ENCODE measurements around the gene ELMO1. TPM values are rescaled to one million over a fixed set of nuclear protein-coding genes. Genes with fewer than 3 reads are reported as not detected.

Gene ELMO1
- total RNA-seq, 2 experiments from 2014 or later = 72.8 to 75.3 TPM

DNA sequence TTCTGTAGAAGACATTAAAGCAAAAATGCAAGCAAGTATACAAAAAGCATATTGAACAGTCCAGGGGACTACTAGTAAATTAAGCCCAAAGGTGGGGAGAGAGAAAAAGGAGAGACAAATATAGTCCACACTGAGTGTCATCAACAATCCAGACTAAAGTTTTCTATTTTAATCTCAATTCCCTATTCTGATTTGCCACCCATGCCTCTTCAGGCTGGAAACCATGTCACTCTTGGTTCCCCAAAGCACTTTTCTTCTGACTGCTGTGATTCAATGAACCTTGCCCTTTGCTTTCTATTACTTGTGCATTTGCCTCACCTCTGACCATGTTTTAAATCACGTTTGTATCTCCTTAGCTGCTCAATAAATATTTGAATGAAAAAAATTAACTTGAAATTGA is 629.0 kb downstream of the ELMO1 start:
- ATAC-seq = no peak
- POLR2A ChIA-PET = no interaction called here
- Mint-ChIP-seq H3K27ac (no peak overlapping the region), H3K4me3 (no peak overlapping the region), H3K36me3 (ENCODE audit: low read depth) (no peaks in the 10 kb centered on the region), H3K9me3 (no peaks in the 10 kb centered on the region), H3K27me3 (no peaks in the 10 kb centered on the region), H3K4me1 (ENCODE audit: low read depth) (no peaks in the 10 kb centered on the region)
- no peak for DNase-seq
- intact Hi-C loops (cut with micrococcal nuclease) = no loop called here
- CTCF ChIA-PET = no interaction called here
- TF ChIP-seq, protein P1, sequence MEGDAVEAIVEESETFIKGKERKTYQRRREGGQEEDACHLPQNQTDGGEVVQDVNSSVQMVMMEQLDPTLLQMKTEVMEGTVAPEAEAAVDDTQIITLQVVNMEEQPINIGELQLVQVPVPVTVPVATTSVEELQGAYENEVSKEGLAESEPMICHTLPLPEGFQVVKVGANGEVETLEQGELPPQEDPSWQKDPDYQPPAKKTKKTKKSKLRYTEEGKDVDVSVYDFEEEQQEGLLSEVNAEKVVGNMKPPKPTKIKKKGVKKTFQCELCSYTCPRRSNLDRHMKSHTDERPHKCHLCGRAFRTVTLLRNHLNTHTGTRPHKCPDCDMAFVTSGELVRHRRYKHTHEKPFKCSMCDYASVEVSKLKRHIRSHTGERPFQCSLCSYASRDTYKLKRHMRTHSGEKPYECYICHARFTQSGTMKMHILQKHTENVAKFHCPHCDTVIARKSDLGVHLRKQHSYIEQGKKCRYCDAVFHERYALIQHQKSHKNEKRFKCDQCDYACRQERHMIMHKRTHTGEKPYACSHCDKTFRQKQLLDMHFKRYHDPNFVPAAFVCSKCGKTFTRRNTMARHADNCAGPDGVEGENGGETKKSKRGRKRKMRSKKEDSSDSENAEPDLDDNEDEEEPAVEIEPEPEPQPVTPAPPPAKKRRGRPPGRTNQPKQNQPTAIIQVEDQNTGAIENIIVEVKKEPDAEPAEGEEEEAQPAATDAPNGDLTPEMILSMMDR (IDR thresholded peaks at IDR 0.05) = no peak

GRCh38 chr7:36814311-36814710 is 634.4 kb downstream of the ELMO1 start:
- DNase-seq (no peak), ATAC-seq (no peak)
- H3K4me1 Mint-ChIP-seq (ENCODE audit: low read depth) = peaks cover 1% of the 10 kb centered on the region
- no peak overlapping the region for H3K27ac Mint-ChIP-seq
- ChIA-PET CTCF (interaction anchor here (1.2 kb wide), 1 partner anchor 26 kb away, joined by 3 read pairs; no protein-coding TSS in a partner anchor), POLR2A (no interaction called here)
- TF ChIP-seq, protein P1 (IDR thresholded peaks at IDR 0.05) = no peak
- H3K9me3 Mint-ChIP-seq = no peaks in the 10 kb centered on the region
- H3K4me3 Mint-ChIP-seq = no peak overlapping the region
- no peaks in the 10 kb centered on the region for H3K27me3 Mint-ChIP-seq
- no peaks in the 10 kb centered on the region for H3K36me3 Mint-ChIP-seq (ENCODE audit: low read depth)
- intact Hi-C loops (cut with micrococcal nuclease) = no loop called here

DNA sequence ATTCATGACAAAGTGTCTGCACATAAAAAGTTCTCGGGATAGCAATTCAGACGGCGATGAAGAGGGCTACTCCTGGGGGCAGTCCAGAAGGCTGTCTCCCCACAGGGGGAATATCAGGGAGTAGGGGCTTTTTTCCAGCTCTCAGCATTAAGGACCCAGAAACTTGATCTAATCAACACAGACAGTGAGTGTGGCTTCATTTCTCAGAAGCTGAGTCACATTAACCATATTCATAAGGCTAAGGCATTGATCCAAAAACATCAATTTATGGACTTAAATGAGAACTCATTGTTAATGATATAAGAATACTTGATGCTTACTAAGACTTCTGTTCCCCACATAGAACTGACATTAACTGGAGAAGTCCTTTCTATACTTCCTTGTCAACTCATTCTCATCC is 636.9 kb downstream of the ELMO1 start:
- intact Hi-C loops (cut with micrococcal nuclease) = no loop called here
- CTCF ChIA-PET = no interaction called here
- H3K27ac Mint-ChIP-seq = no peak overlapping the region
- H3K9me3 Mint-ChIP-seq = no peaks in the 10 kb centered on the region
- peaks cover 10% of the 10 kb centered on the region for H3K4me1 Mint-ChIP-seq (ENCODE audit: low read depth)
- H3K36me3 Mint-ChIP-seq (ENCODE audit: low read depth) = no peaks in the 10 kb centered on the region
- ATAC-seq = peak; percentile 24
- DNase-seq = no peak
- POLR2A ChIA-PET = no interaction called here
- no peaks in the 10 kb centered on the region for H3K27me3 Mint-ChIP-seq
- TF ChIP-seq, protein P1 (IDR thresholded peaks at IDR 0.05) = no peak
- no peak overlapping the region for H3K4me3 Mint-ChIP-seq

DNA sequence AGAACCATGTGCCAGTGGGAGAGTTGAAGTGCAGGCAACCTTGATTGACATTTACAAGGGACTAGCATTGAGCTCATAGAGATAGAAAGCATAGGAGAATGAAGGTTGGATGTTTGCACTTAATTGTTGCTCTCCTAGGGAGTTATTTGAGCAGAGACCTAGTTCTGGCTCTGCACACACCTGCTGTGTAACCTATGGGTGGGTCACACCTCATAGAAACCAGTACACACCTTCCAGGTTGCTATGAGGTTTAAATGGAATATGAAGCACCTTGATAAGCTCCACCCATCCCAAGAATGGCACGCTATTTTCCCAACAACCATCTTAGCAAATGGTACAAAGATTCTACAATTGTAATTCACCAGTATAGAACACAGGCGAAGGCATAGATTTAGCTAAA is 638.2 kb downstream of the ELMO1 start:
- TF ChIP-seq, protein P1 (IDR thresholded peaks at IDR 0.05) = no peak
- Mint-ChIP-seq H3K4me1 (ENCODE audit: low read depth) (peaks cover 10% of the 10 kb centered on the region), H3K9me3 (no peaks in the 10 kb centered on the region), H3K4me3 (no peak overlapping the region), H3K36me3 (ENCODE audit: low read depth) (no peaks in the 10 kb centered on the region), H3K27ac (no peak overlapping the region), H3K27me3 (no peaks in the 10 kb centered on the region)
- ChIA-PET CTCF (interaction anchor here (0.7 to 1.4 kb wide), 3 partner anchors 15 to 39 kb away, joined by 3 to 4 read pairs (median 3); no protein-coding TSS in a partner anchor), POLR2A (interaction anchor here (0.6 to 0.9 kb wide), 2 partner anchors 16 to 105 kb away, joined by 3 read pairs; no protein-coding TSS in a partner anchor)
- no peak for ATAC-seq
- no peak for DNase-seq
- intact Hi-C loops (cut with micrococcal nuclease) = no loop called here

DNA sequence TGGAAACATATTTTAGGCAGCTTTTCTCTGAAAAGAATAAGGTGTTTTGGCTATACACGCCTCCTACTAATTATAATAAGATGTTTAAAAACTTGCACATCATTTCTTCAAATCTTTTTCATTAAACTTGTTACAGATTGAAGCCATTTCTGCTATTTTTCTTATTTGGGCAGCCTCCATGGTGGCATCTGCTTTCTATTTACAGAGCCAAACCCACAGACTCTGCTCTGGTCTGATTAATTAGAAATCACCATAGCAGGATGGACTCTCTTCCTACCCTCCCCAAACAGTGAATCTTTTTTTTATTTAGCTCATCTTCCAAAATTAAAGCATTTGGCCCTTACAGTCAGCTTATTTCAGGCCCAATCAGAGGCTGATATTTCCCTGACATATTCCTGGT is 638.6 kb downstream of the ELMO1 start:
- no peaks in the 10 kb centered on the region for H3K9me3 Mint-ChIP-seq
- TF ChIP-seq, protein P1 (IDR thresholded peaks at IDR 0.05) = no peak
- POLR2A ChIA-PET = interaction anchor here (0.6 kb wide), 1 partner anchor 106 kb away, joined by 3 read pairs; no protein-coding TSS in a partner anchor
- ATAC-seq = no peak
- no peak overlapping the region for H3K4me3 Mint-ChIP-seq
- no peaks in the 10 kb centered on the region for H3K27me3 Mint-ChIP-seq
- CTCF ChIA-PET = interaction anchor here (1.1 to 1.4 kb wide), 3 partner anchors 14 to 31 kb away, joined by 3 to 4 read pairs (median 3); no protein-coding TSS in a partner anchor
- DNase-seq = no peak
- no peaks in the 10 kb centered on the region for H3K36me3 Mint-ChIP-seq (ENCODE audit: low read depth)
- peaks cover 10% of the 10 kb centered on the region for H3K4me1 Mint-ChIP-seq (ENCODE audit: low read depth)
- no peak overlapping the region for H3K27ac Mint-ChIP-seq
- intact Hi-C loops (cut with micrococcal nuclease) = no loop called here
